Right lobe of liver (tissue), 6 donors: ENCODE results near the gene ZBTB12. TPM values are rescaled to one million over a fixed set of nuclear protein-coding genes. Genes with fewer than 3 reads are reported as not detected.
"Not testable (repeated sequence)": the region's sequence is repeated elsewhere in the genome, so short reads cannot be mapped to it uniquely, and the experiment has no call there.

ENCODE experiments used
- ATAC-seq, 4 donors: fragments of 200-7000 bp; cut with Tn5 transposase; one replicate each; pipeline ENCODE4 v1.9.1; 2020; ENCODE audit warnings: mild to moderate bottlenecking in 4 of 4, moderate library complexity in 4 of 4
- DNase-seq, 3 donors: peaks; one replicate each; pipeline ENCODE4 v3.0.0-alpha.2; 2020
- H3K27ac ChIP-seq, 3 donors: fragments of 200-600 bp; one replicate each; pipeline ENCODE4 v1.8.0; 2022
- H3K27me3 ChIP-seq, 2 donors: fragments of 200-600 bp; one replicate each; pipeline ENCODE4 v1.8.0; 2022
- H3K36me3 ChIP-seq, 4 donors: fragments of 200-600 bp; sonication (generic) in 1 of 4; one replicate each; pipeline versions ENCODE4 v1.5.1 to v1.8.0; 2017 to 2022; ENCODE audit warnings: control low read depth in 1 of 4
- H3K4me1 ChIP-seq, 4 donors: fragments of 200-600 bp; sonication (generic) in 1 of 4; one replicate each; pipeline versions ENCODE4 v1.5.1 to v1.8.0; 2017 to 2022; ENCODE audit warnings: control low read depth in 1 of 4
- H3K4me3 ChIP-seq, 3 donors: fragments of 200-600 bp; one replicate each; pipeline ENCODE4 v1.8.0; 2022
- H3K9me3 ChIP-seq, 4 donors: fragments of 200-600 bp; sonication (generic) in 1 of 4; one replicate each; pipeline versions ENCODE4 v1.5.1 to v1.8.0; 2017 to 2022; ENCODE audit warnings: control low read depth in 1 of 4
- CTCF ChIP-seq, 4 donors: fragments of 200-600 bp in 3 of 4; fragments of 450-650 bp in 1 of 4; IDR thresholded peaks; one replicate each; pipeline versions ENCODE4 v1.5.1 to v1.8.0; 2016 to 2022; ENCODE audit warnings: antibody characterized with exemption in 4 of 4, mild to moderate bottlenecking in 2 of 4
- POLR2A ChIP-seq: fragments of 450-650 bp; IDR thresholded peaks from one replicate; pipeline ENCODE4 v1.6.1; 2017; ENCODE audit warnings: antibody characterized with exemption, mild to moderate bottlenecking
- WGBS: methylation state at CpG from one replicate; pipeline ENCODE4 v1.1.6; 2018; ENCODE audit warnings: low coverage, low lambda C conversion rate; ENCODE audit not compliant: insufficient coverage; ENCODE audit errors: missing lambda C conversion rate; 5-methylcytosine and 5-hydroxymethylcytosine counted together
- intact Hi-C, 2 donors: fragments of 100-400 bp; cut with DNase I; formaldehyde crosslinking; loops; one replicate each; pipeline versions ENCODE4 v1.11.2 to v1.14.1; 2022
- total RNA-seq, 6 experiments: library from RNA; depleted of rRNA in 2 of 6; stranded (reverse); fragments of >200 nt in 2 of 6; fragmentation: NEBNext Ultra II Directional in 3 of 6; extraction: Animal tissue kit (Norgen Biotek cat#: 25700) in 3 of 6; gene quantifications; one replicate each; pipeline versions ENCODE4 v1.1.0 to v1.2.4, GENCODE V29; 2016 to 2023
- donor health status: DM: no; HTN: yes; CAD: no.
- donor health status: DM: no; HTN: no; CAD: no.
- donor health status: DM: no; HTN: no; CAD: no.
- donor health status: DM: no; HTN: yes; CAD: no.
- donor health status: DM: no; HTN: yes; CAD: no.

ZBTB12 gene
- total RNA-seq, 6 experiments from 2014 or later, result 0.25 to 0.82 (median 0.51) TPM; not detected in 1

GRCh38 chr6:31935823-31936222 lies 33.9 kb upstream of the ZBTB12 start:
- peak overlapping the region in 1 of 3 donors; percentile 53 for H3K27ac ChIP-seq
- no peak for TF ChIP-seq POLR2A
- TF ChIP-seq CTCF (IDR thresholded peaks at IDR 0.05), result no peak
- no peaks in the 10 kb centered on the region for H3K9me3 ChIP-seq
- intact Hi-C loops, result no loop called here
- H3K4me3 ChIP-seq, result no peak overlapping the region
- WGBS, result 44% methylated on average over 9 of the region's 9 CpGs
- ATAC-seq, result peak; percentile 10 to 69 (median 34)
- H3K4me1 ChIP-seq, result peaks cover 0 to 12% (median 0%) of the 10 kb centered on the region in 4 donors
- H3K27me3 ChIP-seq, result no peaks in the 10 kb centered on the region
- DNase-seq, result peak in 1 of 3 donors; percentile 13
- peaks cover 0 to 47% (median 16%) of the 10 kb centered on the region in 4 donors for H3K36me3 ChIP-seq

GRCh38 chr6:31935021-31935420 lies 33.1 kb upstream of the ZBTB12 start:
- no peak for DNase-seq
- 71% methylated on average over 3 of the region's 3 CpGs for WGBS

GRCh38 chr6:31933537-31933936 lies 31.7 kb upstream of the ZBTB12 start:
- Histone ChIP-seq H3K27me3 (no peaks in the 10 kb centered on the region), H3K4me3 (no peak overlapping the region), H3K27ac (no peak overlapping the region), H3K9me3 (no peaks in the 10 kb centered on the region), H3K36me3 (peaks cover 0 to 24% (median 8%) of the 10 kb centered on the region in 4 donors), H3K4me1 (peaks cover 0 to 26% (median 4%) of the 10 kb centered on the region in 4 donors)
- intact Hi-C loops, result no loop called here
- no peak for TF ChIP-seq POLR2A
- TF ChIP-seq CTCF (IDR thresholded peaks at IDR 0.05), result no peak
- DNase-seq, result peak in 1 of 3 donors; percentile 27
- peak in 1 of 4 donors; percentile 29 for ATAC-seq
- WGBS, result no CpG with 5 or more reads among the region's 19 CpGs

More at GRCh38 chr6:31935021-31935420, 33.1 kb upstream of the ZBTB12 start:
- ATAC-seq, result no peak
- Histone ChIP-seq H3K9me3 (no peaks in the 10 kb centered on the region), H3K27me3 (no peaks in the 10 kb centered on the region), H3K27ac (no peak overlapping the region), H3K4me1 (peaks cover 0 to 13% (median 3%) of the 10 kb centered on the region in 4 donors), H3K4me3 (no peak overlapping the region), H3K36me3 (peaks cover 0 to 39% (median 15%) of the 10 kb centered on the region in 4 donors)
- intact Hi-C loops, result no loop called here
- TF ChIP-seq CTCF (IDR thresholded peaks at IDR 0.05) (no peak), POLR2A (no peak)

GRCh38 chr6:31932137-31932536 lies 30.3 kb upstream of the ZBTB12 start:
- ATAC-seq, H3K9me3 ChIP-seq, H3K27me3 ChIP-seq, intact Hi-C loops, H3K4me3 ChIP-seq, H3K27ac ChIP-seq: not testable (repeated sequence)
- peak in 1 of 3 donors; percentile 37 for DNase-seq
- Histone ChIP-seq H3K4me1 (peaks cover 0 to 29% (median 4%) of the 10 kb centered on the region in 4 donors), H3K36me3 (peaks cover 0 to 14% (median 6%) of the 10 kb centered on the region in 4 donors)
- WGBS, result 77% methylated on average over 3 of the region's 32 CpGs

GRCh38 chr6:31930962-31931361 lies 29.1 kb upstream of the ZBTB12 start:
- no peak for ATAC-seq
- intact Hi-C loops, result no loop called here
- Histone ChIP-seq H3K27ac (no peak overlapping the region), H3K9me3 (no peaks in the 10 kb centered on the region), H3K36me3 (peaks cover 0 to 11% (median 5%) of the 10 kb centered on the region in 4 donors), H3K4me1 (peaks cover 0 to 36% (median 7%) of the 10 kb centered on the region in 4 donors), H3K27me3 (no peaks in the 10 kb centered on the region), H3K4me3 (no peak overlapping the region)
- 93% methylated on average over 1 of the region's 1 CpG for WGBS
- TF ChIP-seq POLR2A, result no peak
- TF ChIP-seq CTCF (IDR thresholded peaks at IDR 0.05), result no peak
- DNase-seq, result no peak
